Brain microvascular endothelial cell (primary cell): ENCODE results near the gene L1CAM.

ENCODE experiments used
- DNase-seq: peaks from one replicate; pipeline ENCODE4 v3.0.0-alpha.2; 2020
- H3K27ac ChIP-seq: fragments of 250-450 bp; sonication (Bioruptor Pico); 2 replicates; pipeline ENCODE4 v1.5.1; 2020; ENCODE audit warnings: mild to moderate bottlenecking, moderate library complexity
- H3K27me3 ChIP-seq: fragments of 250-450 bp; sonication (Bioruptor Pico); replicated peaks from 2 replicates; pipeline ENCODE4 v1.5.1; 2020; ENCODE audit warnings: mild to moderate bottlenecking
- H3K36me3 ChIP-seq: fragments of 250-450 bp; sonication (Bioruptor Pico); replicated peaks from 2 replicates; pipeline ENCODE4 v1.5.1; 2020; ENCODE audit warnings: mild to moderate bottlenecking
- H3K4me3 ChIP-seq: 2 replicates; pipeline ENCODE4 v1.5.1; 2011; ENCODE audit warnings: low read depth, mild to moderate bottlenecking, control low read depth, low read length, moderate library complexity
- CTCF ChIP-seq: IDR thresholded peaks from 2 replicates; pipeline ENCODE4 v1.5.1; 2011; ENCODE audit warnings: low read depth, mild to moderate bottlenecking, moderate library complexity, low read length, control low read depth, inconsistent platforms; ENCODE audit errors: missing control alignments
- in situ Hi-C: cut with HindIII; loops from 2 replicates; pipeline ENCODE4 v1.10.0; 2017; ENCODE audit warnings: low sequenced_read_pairs, low pct_ligation_motif_present

Gene L1CAM

GRCh38 chrX:153907456-153907855 is 21.5 kb upstream of the L1CAM start:
- DNase-seq: no peak
- no peak for TF ChIP-seq CTCF
- in situ Hi-C loops: no loop called here
- Histone ChIP-seq H3K4me3 (no peak overlapping the region), H3K27ac (no peak overlapping the region), H3K36me3 (no peaks in the 10 kb centered on the region), H3K27me3 (no peaks in the 10 kb centered on the region)

- no peak for TF ChIP-seq CTCF
These were observed 20.3 kb upstream of the L1CAM start for GRCh38 chrX:153906126-153906917.

GRCh38 chrX:153905481-153906095 is 19.6 kb upstream of the L1CAM start:
- Histone ChIP-seq H3K27me3 (no peaks in the 10 kb centered on the region), H3K4me3 (no peak overlapping the region), H3K36me3 (no peaks in the 10 kb centered on the region), H3K27ac (no peak overlapping the region)
- in situ Hi-C loops: no loop called here
- TF ChIP-seq CTCF: no peak
- DNase-seq: no peak

More at GRCh38 chrX:153906126-153906917, 20.3 kb upstream of the L1CAM start:
- in situ Hi-C loops: no loop called here
- no peak for DNase-seq
- no peak overlapping the region for H3K27ac ChIP-seq
- no peaks in the 10 kb centered on the region for H3K27me3 ChIP-seq
- no peak overlapping the region for H3K4me3 ChIP-seq
- H3K36me3 ChIP-seq: no peaks in the 10 kb centered on the region

- no peak within 1 kb of the TSS for H3K4me3 ChIP-seq
- DNase-seq: no peak
- no peaks in the 10 kb centered on the region for H3K36me3 ChIP-seq
- H3K27me3 ChIP-seq: no peaks in the 10 kb centered on the region
- TF ChIP-seq CTCF: no peak
- in situ Hi-C loops: no loop called here
- H3K27ac ChIP-seq: no peak within 1 kb of the TSS
These were observed 18.3 kb upstream of the L1CAM start, which contains the start of gene AVPR2 for GRCh38 chrX:153903991-153904957. Gene AVPR2 (plus strand): TSS chrX:153904673. CDS start chrX:153905146, 473 bp downstream.

GRCh38 chrX:153903238-153903980 is 17.4 kb upstream of the L1CAM start:
- Histone ChIP-seq H3K27me3 (no peaks in the 10 kb centered on the region), H3K27ac (no peak overlapping the region), H3K36me3 (no peaks in the 10 kb centered on the region), H3K4me3 (no peak overlapping the region)
- TF ChIP-seq CTCF: no peak
- no peak for DNase-seq
- in situ Hi-C loops: no loop called here
